Measurements from ENCODE around the gene HK2.

Gene HK2

DNA sequence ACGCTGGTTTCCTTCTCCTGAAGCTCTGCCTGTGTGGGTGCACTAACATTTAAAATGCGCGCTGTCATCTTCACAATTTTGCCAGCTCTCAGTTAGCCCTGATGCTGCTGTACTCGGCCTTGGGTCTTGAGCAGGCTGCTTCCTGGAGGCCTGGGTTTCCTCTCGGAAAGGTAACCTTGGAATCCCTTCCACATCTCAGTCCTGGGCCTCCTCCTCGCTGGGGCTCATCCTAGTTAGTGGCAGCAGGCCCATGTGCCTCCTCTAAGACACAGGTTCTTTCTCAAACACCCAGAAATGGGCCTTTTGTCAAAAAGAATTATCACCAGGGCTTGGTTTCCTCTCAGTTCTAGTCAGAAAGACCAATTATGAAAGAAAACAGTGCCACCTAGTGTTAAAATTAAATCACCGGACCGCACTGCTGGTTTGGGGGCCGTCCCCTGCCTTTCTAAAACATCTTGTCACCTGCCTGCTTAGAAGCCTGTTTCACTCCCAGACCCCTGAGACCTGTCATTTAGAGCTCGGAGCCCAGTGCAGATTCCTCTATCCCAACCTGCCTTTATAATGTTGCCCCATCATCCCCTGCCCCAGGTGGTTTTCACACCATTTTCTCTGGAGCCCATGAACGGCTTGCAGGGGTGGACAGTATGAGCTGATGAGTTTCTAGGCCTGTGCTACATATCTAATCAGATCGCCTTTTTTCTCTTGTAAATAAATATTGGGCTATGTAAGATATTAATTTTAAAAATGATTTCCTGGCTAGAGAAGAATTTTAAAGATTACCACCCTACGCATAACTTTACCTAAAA lies 42.4 kb downstream of the HK2 start:
- Histone ChIP-seq H3K9me2 (replicated peaks; ENCODE audit: insufficient read depth, low read length) (no peaks in the 10 kb centered on the region), H3K4me3 (ENCODE audit: low read length) (no peak overlapping the region), H3K4me2 (ENCODE audit: low read depth, low read length) (no peak overlapping the region), H3K79me2 (ENCODE audit: low read length) (no peaks in the 10 kb centered on the region), H3K9ac (ENCODE audit: low read length) (no peak overlapping the region), H3K4me1 (ENCODE audit: low read length) (no peaks in the 10 kb centered on the region), H3K27ac (ENCODE audit: low read length) (no peak overlapping the region), H3K9me3 (replicated peaks; ENCODE audit: insufficient read depth, low read length) (no peaks in the 10 kb centered on the region), H3K27me3 (replicated peaks; ENCODE audit: insufficient read depth, low read length) (no peaks in the 10 kb centered on the region), H2AFZ (ENCODE audit: low read length) (no peak overlapping the region), H3F3A (ENCODE audit: insufficient read depth, low read length) (no peaks in the 10 kb centered on the region), H4K20me1 (ENCODE audit: insufficient read depth, low read length) (no peaks in the 10 kb centered on the region), H3K36me3 (replicated peaks; ENCODE audit: insufficient read depth, low read length) (no peaks in the 10 kb centered on the region)
- no peak for TF ChIP-seq EZH2 (optimal IDR thresholded peaks at IDR 0.05; ENCODE audit: low read depth, low read length)
- TF ChIP-seq EZH2phosphoT487 (IDR thresholded peaks at IDR 0.05; ENCODE audit: low read length): no peak
- TF ChIP-seq CTCF (IDR thresholded peaks at IDR 0.05; ENCODE audit: low read length): peak; percentile 65
- peak; percentile 60 for DNase-seq

DNA sequence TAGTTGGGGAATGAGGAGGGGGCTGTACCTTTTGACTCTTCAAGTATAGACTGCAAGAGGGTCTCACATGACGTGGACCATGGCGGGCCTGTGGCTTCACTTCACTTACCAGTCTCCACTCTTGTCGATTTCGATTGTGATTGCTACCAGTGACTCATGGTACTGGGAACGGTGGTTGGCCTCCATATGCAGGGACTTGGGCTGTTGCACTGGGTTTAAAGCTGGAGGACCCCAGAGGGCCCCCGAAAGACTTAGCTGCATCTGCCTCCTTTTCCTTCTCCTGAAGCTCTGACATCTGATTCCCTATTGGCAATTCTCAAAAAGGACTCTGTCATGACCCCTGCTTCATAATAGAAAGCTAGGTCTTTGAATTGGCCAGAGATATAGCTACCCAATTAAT lies 43.4 kb downstream of the HK2 start:
- H3K27ac ChIP-seq (ENCODE audit: low read length): no peak overlapping the region
- no peak for DNase-seq
- no peak overlapping the region for H3K4me3 ChIP-seq (ENCODE audit: low read length)
- no peaks in the 10 kb centered on the region for H3K36me3 ChIP-seq (replicated peaks; ENCODE audit: insufficient read depth, low read length)
- no peaks in the 10 kb centered on the region for H3F3A ChIP-seq (ENCODE audit: insufficient read depth, low read length)
- H3K9ac ChIP-seq (ENCODE audit: low read length): no peak overlapping the region
- no peaks in the 10 kb centered on the region for H3K9me3 ChIP-seq (replicated peaks; ENCODE audit: insufficient read depth, low read length)
- H3K4me1 ChIP-seq (ENCODE audit: low read length): no peaks in the 10 kb centered on the region
- H3K79me2 ChIP-seq (ENCODE audit: low read length): no peaks in the 10 kb centered on the region
- no peak overlapping the region for H2AFZ ChIP-seq (ENCODE audit: low read length)
- H4K20me1 ChIP-seq (ENCODE audit: insufficient read depth, low read length): no peaks in the 10 kb centered on the region
- H3K4me2 ChIP-seq (ENCODE audit: low read depth, low read length): no peak overlapping the region
- H3K9me2 ChIP-seq (replicated peaks; ENCODE audit: insufficient read depth, low read length): no peaks in the 10 kb centered on the region
- no peak for TF ChIP-seq CTCF (IDR thresholded peaks at IDR 0.05; ENCODE audit: low read length)
- TF ChIP-seq EZH2phosphoT487 (IDR thresholded peaks at IDR 0.05; ENCODE audit: low read length): no peak
- TF ChIP-seq EZH2 (optimal IDR thresholded peaks at IDR 0.05; ENCODE audit: low read depth, low read length): no peak
- no peaks in the 10 kb centered on the region for H3K27me3 ChIP-seq (replicated peaks; ENCODE audit: insufficient read depth, low read length)

DNA sequence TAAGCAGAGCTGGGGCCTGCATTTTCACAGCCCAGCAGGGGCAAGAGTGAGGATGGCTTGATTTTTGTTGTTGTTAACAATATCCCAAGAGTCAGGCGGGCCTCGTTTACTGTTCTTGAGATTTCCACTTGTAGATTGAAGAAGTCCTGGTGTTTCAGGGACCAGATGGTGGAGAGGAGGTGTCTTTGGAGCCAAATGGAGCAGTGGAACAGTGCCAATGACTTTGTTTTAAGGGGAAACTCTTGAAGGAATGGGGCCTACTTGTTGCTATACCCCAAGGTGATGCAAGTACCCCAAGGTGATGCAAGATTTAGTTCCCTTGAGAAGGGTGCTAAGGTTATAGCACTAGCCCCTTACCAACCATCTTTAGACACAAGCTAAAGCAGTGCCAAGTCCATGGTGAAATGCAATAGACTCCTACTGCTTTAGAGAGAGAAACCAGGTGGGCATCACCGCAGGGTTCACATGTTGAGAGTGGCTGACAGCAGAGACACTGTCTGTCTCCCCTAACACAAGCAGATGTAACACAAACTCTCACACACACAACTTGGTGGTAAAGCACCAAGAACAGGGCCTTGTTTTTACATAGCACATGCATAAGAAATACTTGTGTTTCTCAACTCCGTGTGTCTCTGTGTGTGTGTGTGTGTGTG lies 44.0 kb downstream of the HK2 start:
- H3K36me3 ChIP-seq (replicated peaks; ENCODE audit: insufficient read depth, low read length): no peaks in the 10 kb centered on the region; the same call in 1 of the 2 replicates

More for the DNA sequence above, 44.0 kb downstream of the HK2 start:
- DNase-seq: no peak
- no peaks in the 10 kb centered on the region for H3K4me1 ChIP-seq (ENCODE audit: low read length)
- no peak overlapping the region for H3K4me3 ChIP-seq (ENCODE audit: low read length)
- H3K9ac ChIP-seq (ENCODE audit: low read length): no peak overlapping the region
- no peaks in the 10 kb centered on the region for H3K9me3 ChIP-seq (replicated peaks; ENCODE audit: insufficient read depth, low read length)
- H3K4me2 ChIP-seq (ENCODE audit: low read depth, low read length): no peak overlapping the region
- H3F3A ChIP-seq (ENCODE audit: insufficient read depth, low read length): no peaks in the 10 kb centered on the region
- no peak overlapping the region for H3K27ac ChIP-seq (ENCODE audit: low read length)
- H2AFZ ChIP-seq (ENCODE audit: low read length): no peak overlapping the region
- TF ChIP-seq EZH2 (optimal IDR thresholded peaks at IDR 0.05; ENCODE audit: low read depth, low read length) (no peak), EZH2phosphoT487 (IDR thresholded peaks at IDR 0.05; ENCODE audit: low read length) (no peak), CTCF (IDR thresholded peaks at IDR 0.05; ENCODE audit: low read length) (no peak)
- no peaks in the 10 kb centered on the region for H3K79me2 ChIP-seq (ENCODE audit: low read length)
- H3K9me2 ChIP-seq (replicated peaks; ENCODE audit: insufficient read depth, low read length): no peaks in the 10 kb centered on the region
- no peaks in the 10 kb centered on the region for H4K20me1 ChIP-seq (ENCODE audit: insufficient read depth, low read length)
- no peaks in the 10 kb centered on the region for H3K27me3 ChIP-seq (replicated peaks; ENCODE audit: insufficient read depth, low read length)

All from MM.1S (cell line).